IMR-90 (cell line): ENCODE data around the gene NPW. TPM values are rescaled to one million over a fixed set of nuclear protein-coding genes. Genes with fewer than 3 reads are reported as not detected.

Experiments used
- ATAC-seq: fragments of 200-7000 bp; cut with Tn5 transposase; 2 replicates; pipeline ENCODE4 v1.9.1; 2020; ENCODE audit warnings: low read depth, mild to moderate bottlenecking, moderate library complexity
- BruUV-seq: library from RNA; stranded (reverse); fragments of 400-500 nt; replicated peaks from 2 replicates; lab custom pipeline; 2021; lab: Mats Ljungman, UMichigan
- CTCF ChIA-PET: fragments of 300-600 bp; formaldehyde crosslinking; extraction: SDS; loops from one replicate; lab custom pipeline; 2021; ENCODE audit warnings: antibody characterized with exemption; lab: Yijun Ruan, JAX
- POLR2A ChIA-PET: fragments of 300-600 bp; sonication (Branson Sonifier 250); formaldehyde crosslinking; loops from one replicate; lab custom pipeline; 2022; ENCODE audit warnings: antibody characterized with exemption; ENCODE audit not compliant: unreplicated experiment; lab: Charles Lee
- DNase-seq: peaks from one replicate; pipeline ENCODE4 v3.0.0; 2013
- H2AFZ ChIP-seq: replicated peaks from 2 replicates; pipeline ENCODE3; 2013; ENCODE audit warnings: low read length, mild to moderate bottlenecking; ENCODE audit not compliant: poor library complexity
- H2AK5ac ChIP-seq: 2 replicates; pipeline ENCODE4 v1.6.1; 2013; ENCODE audit warnings: low read depth, low read length, inconsistent platforms
- H2AK9ac ChIP-seq: replicated peaks from 2 replicates; pipeline ENCODE3; 2013; ENCODE audit warnings: mild to moderate bottlenecking, low read depth, low read length, moderate library complexity; ENCODE audit not compliant: poor library complexity
- H2BK120ac ChIP-seq: 2 replicates; pipeline ENCODE4 v1.6.1; 2013; ENCODE audit warnings: low read depth, low read length, inconsistent platforms
- H2BK15ac ChIP-seq: 3 replicates; pipeline ENCODE4 v1.6.1; 2013; ENCODE audit warnings: low read depth, low read length, inconsistent platforms
- H2BK20ac ChIP-seq: 2 replicates; pipeline ENCODE4 v1.6.1; 2013; ENCODE audit warnings: low read depth, mild to moderate bottlenecking, inconsistent platforms, low read length, moderate library complexity
- H2BK5ac ChIP-seq: 2 replicates; pipeline ENCODE4 v1.6.1; 2013; ENCODE audit warnings: mild to moderate bottlenecking, low read depth, low read length, inconsistent platforms; ENCODE audit not compliant: poor library complexity, severe bottlenecking
- H3K14ac ChIP-seq: replicated peaks from 2 replicates; pipeline ENCODE4 v1.6.1; 2013; ENCODE audit warnings: low read depth, low read length, inconsistent platforms
- H3K18ac ChIP-seq: 2 replicates; pipeline ENCODE4 v1.6.1; 2013; ENCODE audit warnings: low read depth, low read length, control low read depth
- H3K23ac ChIP-seq: 2 replicates; pipeline ENCODE4 v1.6.1; 2013; ENCODE audit warnings: low read depth, low read length, inconsistent platforms
- H3K27ac ChIP-seq: 2 replicates; pipeline ENCODE4 v1.5.1; 2013; ENCODE audit warnings: mild to moderate bottlenecking, control low read depth, low read length; ENCODE audit not compliant: insufficient read depth
- H3K27me3 ChIP-seq: 2 replicates; pipeline ENCODE4 v1.6.1; 2013; ENCODE audit warnings: low read length; ENCODE audit not compliant: control insufficient read depth, insufficient read depth
- H3K36me3 ChIP-seq: 2 replicates; pipeline ENCODE4 v1.6.1; 2013; ENCODE audit warnings: low read length, mixed read lengths; ENCODE audit not compliant: control insufficient read depth, insufficient read depth
- H3K4ac ChIP-seq: 2 replicates; pipeline ENCODE4 v1.6.1; 2013; ENCODE audit warnings: low read depth, low read length, inconsistent platforms
- H3K4me1 ChIP-seq: 2 replicates; pipeline ENCODE4 v1.6.1; 2013; ENCODE audit warnings: low read length, mixed read lengths; ENCODE audit not compliant: control insufficient read depth, insufficient read depth
- H3K4me2 ChIP-seq: 2 replicates; pipeline ENCODE4 v1.6.1; 2013; ENCODE audit warnings: low read depth, mild to moderate bottlenecking, control low read depth, low read length, moderate library complexity
- H3K4me3 ChIP-seq: 2 replicates; pipeline ENCODE4 v1.5.1; 2013; ENCODE audit warnings: low read depth, mild to moderate bottlenecking, control low read depth, low read length, moderate library complexity; ENCODE audit not compliant: insufficient read depth
- H3K56ac ChIP-seq: 2 replicates; pipeline ENCODE4 v1.6.1; 2013; ENCODE audit warnings: low read length, inconsistent platforms; ENCODE audit not compliant: insufficient read depth; ENCODE audit errors: extremely low read depth
- H3K79me1 ChIP-seq, 2 experiments: 2 replicates each; pipeline ENCODE4 v1.6.1; 2013; ENCODE audit warnings: low read length in 2 of 2, inconsistent platforms in 1 of 2, low read depth in 1 of 2
- H3K9ac ChIP-seq: 2 replicates; pipeline ENCODE4 v1.6.1; 2013; ENCODE audit warnings: low read depth, low read length, control low read depth
- H3K9me1 ChIP-seq: 2 replicates; pipeline ENCODE4 v1.6.1; 2013; ENCODE audit warnings: low read length, inconsistent platforms; ENCODE audit not compliant: insufficient read depth
- H3K9me3 ChIP-seq: 2 replicates; pipeline ENCODE4 v1.6.1; 2013; ENCODE audit warnings: low read length; ENCODE audit not compliant: control insufficient read depth, insufficient read depth
- H4K20me1 ChIP-seq: 2 replicates; pipeline ENCODE4 v1.6.1; 2013; ENCODE audit warnings: low read length, inconsistent platforms; ENCODE audit not compliant: insufficient read depth
- H4K5ac ChIP-seq: 2 replicates; pipeline ENCODE4 v1.6.1; 2013; ENCODE audit warnings: mild to moderate bottlenecking, low read depth, low read length, control low read depth
- H4K8ac ChIP-seq, 2 experiments: 2 replicates each; pipeline ENCODE4 v1.6.1; 2013; ENCODE audit warnings: low read depth in 2 of 2, low read length in 2 of 2, control low read depth in 1 of 2, inconsistent platforms in 1 of 2
- H4K91ac ChIP-seq: 2 replicates; pipeline ENCODE4 v1.6.1; 2013; ENCODE audit warnings: low read depth, low read length, inconsistent platforms; ENCODE audit not compliant: insufficient read depth
- BHLHE40 ChIP-seq: fragments of 150-350 bp; IDR thresholded peaks from 2 replicates; pipeline ENCODE4 v1.6.1; 2016; ENCODE audit warnings: mild to moderate bottlenecking, low read depth, low read length
- CEBPB ChIP-seq: IDR thresholded peaks from 2 replicates; pipeline ENCODE4 v1.6.1; 2012; ENCODE audit warnings: low read depth, low read length, improper control_type of control experiment
- CHD1 ChIP-seq: IDR thresholded peaks from 2 replicates; pipeline ENCODE4 v1.6.1; 2012; ENCODE audit warnings: low read depth, low read length, improper control_type of control experiment
- MAFK ChIP-seq: IDR thresholded peaks from 2 replicates; pipeline ENCODE4 v1.6.1; 2012; ENCODE audit warnings: low read depth, low read length, improper control_type of control experiment
- MXI1 ChIP-seq: IDR thresholded peaks from 2 replicates; pipeline ENCODE4 v1.6.1; 2012; ENCODE audit warnings: low read depth, mild to moderate bottlenecking, low read length, moderate library complexity, borderline replicate concordance
- NFE2L2 ChIP-seq: fragments of 150-350 bp; IDR thresholded peaks from 2 replicates; pipeline ENCODE4 v1.6.1; 2016; ENCODE audit warnings: low read depth, mild to moderate bottlenecking, low read length
- POLR2A ChIP-seq: IDR thresholded peaks from 2 replicates; pipeline ENCODE4 v1.6.1; 2012; ENCODE audit warnings: mild to moderate bottlenecking, low read depth, low read length
- RAD21 ChIP-seq: IDR thresholded peaks from 2 replicates; pipeline ENCODE4 v1.6.1; 2012; ENCODE audit warnings: low read length, improper control_type of control experiment
- RCOR1 ChIP-seq: IDR thresholded peaks from 2 replicates; pipeline ENCODE4 v1.6.1; 2012; ENCODE audit warnings: mild to moderate bottlenecking, low read length, improper control_type of control experiment; ENCODE audit not compliant: insufficient replicate concordance
- SMC3 ChIP-seq: fragments of 150-350 bp; IDR thresholded peaks from 2 replicates; pipeline ENCODE4 v1.6.1; 2016; ENCODE audit warnings: low read depth, mild to moderate bottlenecking, antibody characterized with exemption, low read length, moderate library complexity
- USF2 ChIP-seq: fragments of 150-350 bp; IDR thresholded peaks from 2 replicates; pipeline ENCODE4 v1.6.1; 2017; ENCODE audit warnings: mild to moderate bottlenecking, antibody characterized with exemption, low read length, low read depth
- WGBS, 2 experiments: methylation state at CpG; one replicate each; pipeline versions ENCODE4 v1.1.5 to v1.1.7; 2013; ENCODE audit warnings: missing lambda C conversion rate in 2 of 2; ENCODE audit not compliant: insufficient read length in 1 of 2; ENCODE audit errors: extremely low coverage in 2 of 2; 5-methylcytosine and 5-hydroxymethylcytosine counted together
- dilution Hi-C: fragments of 300-500 bp; cut with HindIII; formaldehyde crosslinking; loops from one replicate; pipeline ENCODE4 v1.14.3; 2018; ENCODE audit warnings: low sequenced_read_pairs; ENCODE audit not compliant: unreplicated experiment
- in situ Hi-C: fragments of 300-500 bp; cut with MboI; formaldehyde crosslinking; loops from 3 replicates; pipeline ENCODE4 v1.14.3; 2019; ENCODE audit warnings: low sequenced_read_pairs, inconsistent platforms, mixed read lengths
- intact Hi-C: fragments of 100-400 bp; cut with micrococcal nuclease; formaldehyde crosslinking; loops from 2 replicates; pipeline ENCODE4 v1.10.0; 2022
- polyA plus RNA-seq, 3 experiments: library from polyadenylated mRNA; depleted of rRNA; stranded (reverse); fragments of >200 nt; gene quantifications; 2 replicates each; pipeline ENCODE4 v1.2.3, GENCODE V29; 2012; ENCODE audit warnings: low replicate concordance in 1 of 3
- total RNA-seq: library from RNA; depleted of rRNA; stranded (reverse); fragments of >200 nt; gene quantifications from 2 replicates; pipeline ENCODE4 v1.2.3, GENCODE V29; 2012
- TF ChIP-seq, protein P1 (sequence below): fragments of 150-350 bp; IDR thresholded peaks from 2 replicates; pipeline ENCODE4 v1.6.1; 2016; ENCODE audit warnings: low read depth, mild to moderate bottlenecking, low read length, moderate library complexity, borderline replicate concordance
- TF ChIP-seq, protein P2 (sequence below): conservative IDR thresholded peaks from 2 replicates; pipeline ENCODE4 v1.5.1; 2012; ENCODE audit warnings: mild to moderate bottlenecking, low read depth, low read length, improper control_type of control experiment

The NPW gene
- total and polyA plus RNA-seq, 2 of the 4 experiments (the other 2 are of a cell fraction), result 0.18 to 2.0 TPM

GRCh38 chr16:2060346-2060745 lies 40.8 kb downstream of the NPW start:
- BruUV-seq, result no TSS peak
- no peak overlapping the region for H4K5ac ChIP-seq
- intact Hi-C loops, result no loop called here
- H4K91ac ChIP-seq, result no peak overlapping the region
- POLR2A ChIA-PET, result no interaction called here
- H3K4me2 ChIP-seq, result no peak overlapping the region
- peaks cover 0 to 14% of the 10 kb centered on the region in 2 experiments; a peak in 1 of 4 replicates for H3K79me1 ChIP-seq
- in situ Hi-C loops, result no loop called here
- peaks cover 61% of the 10 kb centered on the region for H3K36me3 ChIP-seq
- DNase-seq (no peak), ATAC-seq (no peak)
- no peak overlapping the region for H3K9ac ChIP-seq
- CTCF ChIA-PET, result no interaction called here
- no peak overlapping the region for H2BK20ac ChIP-seq
- H3K56ac ChIP-seq, result no peak overlapping the region
- H3K14ac ChIP-seq, result no peak overlapping the region
- H2AFZ ChIP-seq, result no peak overlapping the region
- H4K8ac ChIP-seq, result no peak overlapping the region
- H3K4me3 ChIP-seq, result no peak overlapping the region
- no peak overlapping the region for H3K27ac ChIP-seq
- no peak overlapping the region for H2AK5ac ChIP-seq
- TF ChIP-seq MXI1 (no peak), RCOR1 (no peak), RAD21 (no peak), MAFK (no peak), CHD1 (no peak), SMC3 (no peak), USF2 (no peak), NFE2L2 (no peak), POLR2A (no peak), BHLHE40 (no peak), CEBPB (no peak)
- TF ChIP-seq, protein P1, sequence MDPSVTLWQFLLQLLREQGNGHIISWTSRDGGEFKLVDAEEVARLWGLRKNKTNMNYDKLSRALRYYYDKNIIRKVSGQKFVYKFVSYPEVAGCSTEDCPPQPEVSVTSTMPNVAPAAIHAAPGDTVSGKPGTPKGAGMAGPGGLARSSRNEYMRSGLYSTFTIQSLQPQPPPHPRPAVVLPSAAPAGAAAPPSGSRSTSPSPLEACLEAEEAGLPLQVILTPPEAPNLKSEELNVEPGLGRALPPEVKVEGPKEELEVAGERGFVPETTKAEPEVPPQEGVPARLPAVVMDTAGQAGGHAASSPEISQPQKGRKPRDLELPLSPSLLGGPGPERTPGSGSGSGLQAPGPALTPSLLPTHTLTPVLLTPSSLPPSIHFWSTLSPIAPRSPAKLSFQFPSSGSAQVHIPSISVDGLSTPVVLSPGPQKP, result no peak
- TF ChIP-seq, protein P2, sequence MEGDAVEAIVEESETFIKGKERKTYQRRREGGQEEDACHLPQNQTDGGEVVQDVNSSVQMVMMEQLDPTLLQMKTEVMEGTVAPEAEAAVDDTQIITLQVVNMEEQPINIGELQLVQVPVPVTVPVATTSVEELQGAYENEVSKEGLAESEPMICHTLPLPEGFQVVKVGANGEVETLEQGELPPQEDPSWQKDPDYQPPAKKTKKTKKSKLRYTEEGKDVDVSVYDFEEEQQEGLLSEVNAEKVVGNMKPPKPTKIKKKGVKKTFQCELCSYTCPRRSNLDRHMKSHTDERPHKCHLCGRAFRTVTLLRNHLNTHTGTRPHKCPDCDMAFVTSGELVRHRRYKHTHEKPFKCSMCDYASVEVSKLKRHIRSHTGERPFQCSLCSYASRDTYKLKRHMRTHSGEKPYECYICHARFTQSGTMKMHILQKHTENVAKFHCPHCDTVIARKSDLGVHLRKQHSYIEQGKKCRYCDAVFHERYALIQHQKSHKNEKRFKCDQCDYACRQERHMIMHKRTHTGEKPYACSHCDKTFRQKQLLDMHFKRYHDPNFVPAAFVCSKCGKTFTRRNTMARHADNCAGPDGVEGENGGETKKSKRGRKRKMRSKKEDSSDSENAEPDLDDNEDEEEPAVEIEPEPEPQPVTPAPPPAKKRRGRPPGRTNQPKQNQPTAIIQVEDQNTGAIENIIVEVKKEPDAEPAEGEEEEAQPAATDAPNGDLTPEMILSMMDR, result no peak
- H3K9me1 ChIP-seq, result no peaks in the 10 kb centered on the region
- no peak overlapping the region for H2AK9ac ChIP-seq
- no peaks in the 10 kb centered on the region; the same call in 1 of the 2 replicates for H4K20me1 ChIP-seq
- H2BK5ac ChIP-seq, result no peak overlapping the region
- no peak overlapping the region for H3K23ac ChIP-seq
- no peaks in the 10 kb centered on the region for H3K27me3 ChIP-seq
- H3K4me1 ChIP-seq, result no peaks in the 10 kb centered on the region
- no peak overlapping the region for H3K18ac ChIP-seq
- H2BK15ac ChIP-seq, result no peak overlapping the region
- no peak overlapping the region for H3K4ac ChIP-seq
- no peaks in the 10 kb centered on the region for H3K9me3 ChIP-seq
- dilution Hi-C loops, result no loop called here
- no peak overlapping the region for H2BK120ac ChIP-seq
- 96% methylated on average over 13 of the region's 17 CpGs; no CpG with 5 or more reads in 1 of the 2 experiments for WGBS, 2 experiments
